RWPE2 (cell line): Measurements from ENCODE around the gene GATA1.

Experiments
- ATAC-seq: fragments of 200-7000 bp; cut with Tn5 transposase; 3 replicates; pipeline ENCODE4 v1.9.1; 2021; ENCODE audit warnings: low read depth
- DNase-seq: peaks from one replicate; pipeline ENCODE4 v3.0.0-alpha.2; 2020; ENCODE audit warnings: low spot score
- H3K27ac ChIP-seq: fragments of 450-650 bp; 2 replicates; pipeline ENCODE4 v1.5.1; 2017; ENCODE audit warnings: mild to moderate bottlenecking; ENCODE audit not compliant: poor library complexity, severe bottlenecking
- H3K27me3 ChIP-seq: fragments of 250-450 bp; sonication (Bioruptor Pico); 2 replicates; pipeline ENCODE4 v1.5.1; 2021; ENCODE audit warnings: mild to moderate bottlenecking, moderate library complexity; ENCODE audit not compliant: insufficient read depth, poor library complexity, severe bottlenecking
- H3K36me3 ChIP-seq: fragments of 250-450 bp; sonication (Bioruptor Pico); 2 replicates; pipeline ENCODE4 v1.5.1; 2020; ENCODE audit warnings: low read depth, mild to moderate bottlenecking, moderate library complexity
- H3K4me1 ChIP-seq: fragments of 250-450 bp; sonication (Bioruptor Pico); 2 replicates; pipeline ENCODE4 v1.5.1; 2021; ENCODE audit warnings: mild to moderate bottlenecking, moderate library complexity; ENCODE audit not compliant: insufficient read depth, poor library complexity, severe bottlenecking
- H3K4me3 ChIP-seq: fragments of 250-450 bp; sonication (Bioruptor Pico); 2 replicates; pipeline ENCODE4 v1.5.1; 2021; ENCODE audit warnings: mild to moderate bottlenecking, moderate library complexity; ENCODE audit not compliant: severe bottlenecking
- H3K9me3 ChIP-seq: fragments of 250-450 bp; sonication (Bioruptor Pico); 2 replicates; pipeline ENCODE4 v1.5.1; 2021; ENCODE audit warnings: mild to moderate bottlenecking, moderate library complexity; ENCODE audit not compliant: severe bottlenecking
- TF ChIP-seq, protein P1 (sequence below): fragments of 450-650 bp; IDR thresholded peaks from one replicate; pipeline ENCODE4 v1.5.1; 2017; ENCODE audit warnings: mild to moderate bottlenecking, moderate library complexity; ENCODE audit not compliant: poor library complexity, severe bottlenecking

Gene GATA1

DNA sequence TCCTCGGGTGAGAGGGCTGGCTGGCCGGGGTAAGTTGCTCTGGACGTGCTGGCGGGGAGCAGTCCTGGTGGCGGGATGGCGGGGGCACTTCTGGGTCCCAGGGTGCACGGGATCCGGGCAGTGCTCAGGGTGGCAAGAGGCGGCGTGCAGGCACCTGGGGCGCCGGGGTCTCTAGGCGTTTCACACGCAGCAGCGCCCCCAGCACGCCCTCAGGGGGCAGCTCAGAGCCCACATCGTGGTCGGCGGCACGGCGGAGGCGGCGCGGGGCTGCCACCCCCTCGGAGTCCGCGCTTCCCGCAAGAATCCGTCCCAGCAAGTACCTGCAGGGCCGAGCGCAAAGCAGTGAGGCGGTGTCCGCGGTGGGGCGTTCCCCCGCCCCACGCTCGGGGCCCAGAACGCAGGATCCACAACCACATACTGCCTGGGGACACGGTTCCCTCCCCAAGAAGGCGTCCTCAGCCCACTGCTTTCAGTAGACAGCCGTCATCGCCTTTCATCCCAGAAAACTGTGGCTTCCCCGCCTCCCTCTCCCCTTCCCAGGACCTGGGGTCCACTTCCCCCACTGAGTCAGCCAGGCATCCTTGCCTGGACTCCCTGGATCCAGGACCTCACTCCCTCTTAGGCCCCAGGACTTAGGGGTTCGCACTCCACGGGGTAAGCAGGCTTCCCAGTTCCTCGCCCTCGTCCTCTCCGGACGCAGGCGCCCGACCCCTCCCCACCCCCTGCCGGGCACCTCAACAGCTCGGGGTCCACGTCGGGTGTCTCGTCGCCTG lies 44.9 kb downstream of the GATA1 start:
- H3K27me3 ChIP-seq = no peaks in the 10 kb centered on the region
- no peaks in the 10 kb centered on the region for H3K9me3 ChIP-seq
- no peaks in the 10 kb centered on the region for H3K4me1 ChIP-seq
- H3K4me3 ChIP-seq = no peak overlapping the region
- no peak overlapping the region for H3K27ac ChIP-seq
- TF ChIP-seq, protein P1, sequence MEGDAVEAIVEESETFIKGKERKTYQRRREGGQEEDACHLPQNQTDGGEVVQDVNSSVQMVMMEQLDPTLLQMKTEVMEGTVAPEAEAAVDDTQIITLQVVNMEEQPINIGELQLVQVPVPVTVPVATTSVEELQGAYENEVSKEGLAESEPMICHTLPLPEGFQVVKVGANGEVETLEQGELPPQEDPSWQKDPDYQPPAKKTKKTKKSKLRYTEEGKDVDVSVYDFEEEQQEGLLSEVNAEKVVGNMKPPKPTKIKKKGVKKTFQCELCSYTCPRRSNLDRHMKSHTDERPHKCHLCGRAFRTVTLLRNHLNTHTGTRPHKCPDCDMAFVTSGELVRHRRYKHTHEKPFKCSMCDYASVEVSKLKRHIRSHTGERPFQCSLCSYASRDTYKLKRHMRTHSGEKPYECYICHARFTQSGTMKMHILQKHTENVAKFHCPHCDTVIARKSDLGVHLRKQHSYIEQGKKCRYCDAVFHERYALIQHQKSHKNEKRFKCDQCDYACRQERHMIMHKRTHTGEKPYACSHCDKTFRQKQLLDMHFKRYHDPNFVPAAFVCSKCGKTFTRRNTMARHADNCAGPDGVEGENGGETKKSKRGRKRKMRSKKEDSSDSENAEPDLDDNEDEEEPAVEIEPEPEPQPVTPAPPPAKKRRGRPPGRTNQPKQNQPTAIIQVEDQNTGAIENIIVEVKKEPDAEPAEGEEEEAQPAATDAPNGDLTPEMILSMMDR = no peak
- H3K36me3 ChIP-seq = no peaks in the 10 kb centered on the region
- no peak for ATAC-seq
- DNase-seq = no peak

DNA sequence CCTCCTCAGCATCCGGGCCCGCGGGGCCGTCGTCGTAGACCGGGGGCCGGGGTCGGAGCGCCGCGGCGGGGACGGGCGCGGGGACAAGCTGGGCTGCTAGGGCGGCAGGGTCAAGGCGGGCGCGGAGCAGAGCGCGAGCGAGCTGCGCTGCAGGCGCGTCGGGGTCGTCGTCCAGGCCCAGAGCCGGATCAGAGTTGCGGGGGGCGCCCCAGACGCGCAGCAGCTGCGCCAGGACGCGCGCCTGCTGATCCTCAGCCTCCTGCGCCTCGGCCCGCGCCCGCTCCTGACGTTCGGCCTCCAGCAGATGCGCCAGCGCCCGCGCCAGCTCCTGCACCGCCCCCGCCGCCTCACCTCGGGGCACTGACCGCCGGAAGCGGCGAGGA lies 45.5 kb downstream of the GATA1 start:
- Histone ChIP-seq H3K27ac (no peak overlapping the region), H3K4me1 (no peaks in the 10 kb centered on the region), H3K27me3 (no peaks in the 10 kb centered on the region), H3K36me3 (no peaks in the 10 kb centered on the region), H3K9me3 (no peaks in the 10 kb centered on the region), H3K4me3 (no peak overlapping the region)
- ATAC-seq (no peak), DNase-seq (no peak)
- TF ChIP-seq, protein P1 = no peak

DNA sequence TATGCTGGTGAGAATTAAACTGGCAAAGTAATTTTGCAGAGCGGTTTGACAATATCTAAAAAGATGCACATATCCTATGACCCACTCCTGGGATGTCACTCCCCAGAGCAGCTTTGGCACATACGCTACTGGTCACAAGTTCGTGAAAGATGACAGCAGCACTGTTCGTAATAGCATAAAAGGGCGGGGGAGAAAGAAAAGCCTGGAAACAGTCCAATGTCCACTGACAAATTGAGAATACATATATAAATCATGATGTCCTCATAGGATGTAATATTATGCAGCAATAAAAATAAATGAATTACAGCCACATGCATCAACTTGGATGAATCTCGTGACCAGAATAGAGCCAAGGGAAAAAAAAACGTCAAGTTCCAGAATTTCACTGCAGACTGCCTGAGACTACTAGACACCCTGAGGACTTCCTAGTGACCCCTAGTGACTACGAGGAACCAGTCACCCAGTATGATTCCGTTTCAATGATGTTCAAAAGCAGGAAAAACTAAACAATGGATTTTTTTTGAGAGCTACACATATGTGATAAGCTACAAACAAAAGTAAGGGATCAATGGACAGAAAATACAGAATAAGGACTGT lies 47.2 kb downstream of the GATA1 start:
- no peaks in the 10 kb centered on the region for H3K9me3 ChIP-seq
- no peaks in the 10 kb centered on the region for H3K27me3 ChIP-seq
- H3K27ac ChIP-seq = no peak overlapping the region
- TF ChIP-seq, protein P1 = no peak
- no peaks in the 10 kb centered on the region for H3K36me3 ChIP-seq
- no peak overlapping the region for H3K4me3 ChIP-seq
- DNase-seq (no peak), ATAC-seq (no peak)
- no peaks in the 10 kb centered on the region for H3K4me1 ChIP-seq

DNA sequence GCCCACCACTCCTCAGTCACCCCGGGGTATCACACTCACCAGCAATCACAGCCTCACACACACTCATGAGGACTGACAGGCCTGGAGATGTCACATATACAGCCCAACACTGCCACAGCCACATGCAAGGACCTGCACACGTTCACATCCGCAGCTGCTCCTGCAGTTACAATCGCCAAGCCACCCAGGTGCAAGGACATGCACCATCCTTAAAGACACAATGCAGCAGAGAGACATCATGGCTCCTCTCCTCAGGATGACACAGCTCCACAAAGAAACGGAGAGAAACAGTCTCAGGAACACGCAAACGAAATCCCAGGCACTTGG lies 48.0 kb downstream of the GATA1 start:
- DNase-seq = no peak
- Histone ChIP-seq H3K4me3 (peak overlapping the region; percentile 53), H3K4me1 (no peaks in the 10 kb centered on the region), H3K36me3 (no peaks in the 10 kb centered on the region), H3K27me3 (no peaks in the 10 kb centered on the region), H3K9me3 (no peaks in the 10 kb centered on the region), H3K27ac (no peak overlapping the region)
- no peak; the same call in 2 of the 3 replicates for ATAC-seq
- TF ChIP-seq, protein P1 = no peak
